ENCODE measurements around the gene LRRFIP1. TPM values are rescaled to one million over a fixed set of nuclear protein-coding genes. Genes with fewer than 3 reads are reported as not detected.

LRRFIP1 gene
- total and polyA plus RNA-seq, 9 of the 15 experiments (the other 6 are each of a cell fraction or from before 2014, with no cell fraction given), result 13.1 to 45.2 (median 31.3) TPM

GRCh38 chr2:237653776-237654558 lies 26.6 kb downstream of the LRRFIP1 start (continued):
- TF ChIP-seq REST (IDR thresholded peaks at IDR 0.05; ENCODE audit: borderline replicate concordance), result no peak
- no peak for TF ChIP-seq REST (CRISPR knock-in tag; IDR thresholded peaks at IDR 0.05; ENCODE audit: low read depth)
- TF ChIP-seq MCM2 (IDR thresholded peaks at IDR 0.05; ENCODE audit: low read depth), result no peak
- TF ChIP-seq NCOA1 (IDR thresholded peaks at IDR 0.05; ENCODE audit: low read depth), result no peak
- no peak for TF ChIP-seq SIRT6 (IDR thresholded peaks at IDR 0.05; ENCODE audit: low read depth, low read length)
- no peak for TF ChIP-seq DLX4 (CRISPR knock-in tag; IDR thresholded peaks at IDR 0.05)

Measured in K562 (cell line).